GM19467 (cell line): Measurements from ENCODE around the gene PAOX.

Experiments
- ATAC-seq: cut with Tn5 transposase; IDR thresholded peaks from one replicate; pipeline ENCODE4 v1.9.1; 2021; ENCODE audit warnings: mild to moderate bottlenecking, moderate library complexity; ENCODE audit not compliant: unreplicated experiment

The PAOX gene

DNA sequence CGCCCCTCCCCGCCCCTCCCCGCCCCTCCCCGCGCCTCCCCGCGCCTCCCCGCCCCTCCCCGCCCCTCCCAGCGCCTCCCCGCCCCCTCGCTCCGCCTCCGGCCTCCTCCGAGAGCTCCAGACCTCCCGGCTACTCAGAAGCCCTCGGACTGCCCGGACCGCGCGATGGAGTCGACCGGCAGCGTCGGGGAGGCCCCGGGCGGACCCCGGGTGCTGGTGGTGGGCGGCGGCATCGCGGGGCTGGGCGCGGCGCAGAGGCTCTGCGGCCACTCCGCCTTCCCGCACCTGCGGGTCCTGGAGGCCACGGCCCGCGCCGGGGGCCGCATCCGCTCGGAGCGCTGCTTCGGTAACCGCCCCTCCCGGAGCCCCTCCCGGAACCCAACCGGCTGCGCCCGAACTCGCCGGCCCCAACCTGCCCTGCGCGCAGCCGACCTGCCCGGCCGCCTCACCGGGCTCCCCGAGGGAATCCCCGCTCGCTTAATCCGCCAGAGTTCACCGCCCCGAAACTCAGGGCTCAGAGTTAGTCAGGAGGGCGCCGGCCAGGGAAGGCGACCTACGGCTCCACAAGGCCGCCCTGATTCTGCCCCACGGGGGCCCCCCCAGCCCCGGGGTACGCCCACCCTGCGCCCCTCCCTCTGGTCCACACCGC is at the start of gene PAOX:
Gene PAOX, plus strand, starts transcription at position 111 of the 649 bp plus-strand sequence. Its CDS starts 55 bp downstream, at position 166.
- ATAC-seq: peak; percentile 37

DNA sequence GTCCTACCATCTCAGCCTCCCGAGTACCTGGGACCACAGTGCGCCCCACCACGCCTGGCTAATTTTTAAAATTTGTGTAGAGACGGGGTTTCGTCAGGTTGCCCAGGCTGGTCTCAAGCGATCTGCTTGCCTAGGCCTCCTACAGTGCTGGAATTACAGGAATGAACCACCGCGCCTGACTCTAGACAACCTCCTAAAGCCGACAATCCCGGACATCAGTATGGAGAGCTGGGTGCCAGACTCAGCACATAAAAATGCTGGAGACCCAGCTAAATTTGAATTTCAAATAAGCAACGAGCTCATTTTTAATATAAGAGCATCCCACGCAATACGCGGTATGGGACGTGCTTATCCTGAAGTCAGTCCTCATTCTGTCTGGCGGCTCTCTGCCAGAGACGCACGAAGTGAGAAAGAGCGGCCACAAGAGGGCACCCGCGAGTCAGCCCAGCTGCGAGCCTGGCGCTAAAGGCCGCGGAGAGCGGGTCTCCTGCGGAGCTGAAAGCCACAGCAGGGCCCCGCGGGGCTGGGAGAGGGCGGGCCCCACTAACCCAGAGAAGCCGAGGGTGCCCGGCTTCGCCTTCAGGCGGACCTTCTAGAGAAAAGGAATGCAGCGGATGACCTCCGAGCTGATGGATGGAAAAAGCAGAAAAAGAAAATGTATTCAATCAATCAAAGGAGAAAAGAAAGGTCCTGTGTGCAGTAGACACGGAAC is 49.4 kb upstream of the PAOX start:
- peak; percentile 78 for ATAC-seq

DNA sequence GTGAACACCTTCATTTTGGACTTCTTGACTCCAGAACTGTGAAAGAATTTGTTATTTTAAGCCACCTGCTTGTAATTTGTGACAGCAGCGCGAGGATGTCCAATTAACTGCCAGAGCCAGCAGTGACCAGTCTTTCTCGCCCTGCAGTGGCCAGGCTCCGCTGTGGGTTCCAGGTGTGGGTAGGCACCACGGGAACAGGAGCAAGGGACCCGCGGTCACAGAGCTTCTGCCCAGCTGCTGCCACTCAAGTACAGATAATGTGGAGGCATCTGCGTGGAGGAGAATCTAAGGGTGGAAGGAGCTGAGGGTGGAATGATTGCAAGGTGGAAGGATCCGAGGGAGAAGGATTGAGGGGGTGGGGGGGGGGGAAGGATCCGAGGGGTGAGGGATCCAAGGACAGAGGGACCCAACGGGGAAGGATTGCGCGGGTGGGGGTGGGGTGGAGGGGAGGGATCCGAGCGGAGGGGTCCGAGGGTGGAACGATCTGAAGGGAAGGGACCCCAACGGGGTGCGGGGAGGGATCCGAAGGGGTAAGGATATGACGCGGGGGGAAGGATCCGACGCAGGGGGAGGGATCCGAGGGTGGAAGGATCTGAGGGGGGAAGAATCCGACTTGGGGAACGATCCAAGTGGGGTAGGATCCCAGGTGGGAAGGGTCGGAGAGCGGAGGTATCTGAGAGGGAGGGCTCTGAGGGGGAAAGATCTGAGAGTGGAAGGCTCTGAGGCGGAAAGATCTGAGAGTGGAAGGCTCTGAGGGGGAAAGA is 45.9 kb upstream of the PAOX start:
- ATAC-seq: no peak

DNA sequence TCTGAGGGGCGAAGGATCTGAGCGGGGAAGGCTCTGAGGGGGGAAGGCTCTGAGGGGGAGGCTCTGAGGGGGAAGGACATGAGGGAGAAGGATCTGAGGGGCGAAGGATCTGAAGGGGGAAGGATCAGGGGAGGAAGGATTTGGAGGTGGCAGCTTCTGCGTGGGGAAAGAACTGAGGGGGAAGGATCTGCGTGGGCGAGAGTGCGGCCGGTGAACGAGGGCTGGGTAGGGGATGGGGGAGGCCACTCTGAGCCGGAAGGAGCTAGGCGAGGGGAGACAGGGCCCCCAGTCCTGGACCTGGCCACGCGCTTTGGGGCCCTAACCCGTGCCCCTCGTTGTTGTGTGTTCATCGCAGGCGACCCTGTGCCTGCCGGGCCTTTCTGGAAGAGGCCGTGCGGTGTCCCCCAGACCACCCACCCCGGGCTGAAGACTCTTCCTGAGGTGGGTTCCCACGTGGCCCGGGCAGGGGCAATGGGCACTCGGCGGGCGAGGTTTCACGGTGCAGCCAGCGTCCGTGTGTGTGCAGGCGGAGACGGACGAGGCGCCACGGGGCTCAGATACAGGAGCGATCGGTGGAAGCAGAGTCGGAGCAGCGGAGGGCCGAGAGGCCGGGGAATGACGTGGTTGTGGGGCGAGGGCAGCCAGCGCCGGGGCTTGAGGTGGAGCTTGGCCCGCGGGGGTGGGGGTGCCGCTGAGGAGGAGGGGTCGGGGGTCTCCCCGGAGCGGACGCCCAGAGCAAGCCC is 44.4 kb upstream of the PAOX start:
- no peak for ATAC-seq

DNA sequence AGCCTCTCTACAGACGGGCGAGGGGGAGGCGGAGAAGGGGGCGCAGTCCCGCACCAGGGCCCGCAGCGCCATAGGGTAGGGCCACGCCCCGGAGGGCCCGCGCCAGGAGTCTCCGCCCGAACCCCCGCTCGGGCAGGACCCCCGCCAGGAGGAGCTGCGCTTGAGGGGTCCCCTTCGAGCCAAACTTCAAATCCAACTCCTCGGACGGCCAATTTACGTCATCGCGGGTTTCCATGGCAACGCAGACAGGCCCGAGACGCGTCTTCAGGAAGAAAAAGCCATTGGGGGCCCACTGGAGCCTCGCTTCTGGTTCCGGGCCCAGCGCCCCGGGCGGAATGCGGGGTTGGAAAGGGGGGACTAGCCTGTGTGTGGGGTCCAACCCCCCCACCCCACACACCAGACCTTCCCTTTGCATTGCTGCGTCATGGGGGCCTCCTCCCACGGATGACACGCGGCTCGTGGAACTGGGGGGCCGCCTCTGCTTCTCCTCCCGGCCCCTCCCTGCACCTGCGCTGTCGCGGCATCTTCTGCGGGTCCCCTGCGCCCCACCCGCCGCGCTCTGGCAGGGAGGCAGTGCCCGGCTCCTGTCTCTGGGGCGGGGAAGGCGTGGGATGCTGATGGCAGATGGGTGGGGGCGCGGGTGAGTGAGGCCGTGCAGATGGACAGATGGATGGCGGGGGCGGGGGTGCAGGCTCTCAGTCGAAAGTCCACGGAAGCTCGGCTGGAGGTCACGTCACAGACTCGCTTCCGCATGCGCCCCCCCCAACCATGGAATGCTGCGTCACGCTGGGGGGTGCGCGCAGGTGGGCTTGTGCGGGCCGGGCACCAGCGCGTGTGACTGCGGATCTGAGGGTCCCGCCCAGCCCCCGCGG is 43.6 kb upstream of the PAOX start:
- ATAC-seq: no peak

DNA sequence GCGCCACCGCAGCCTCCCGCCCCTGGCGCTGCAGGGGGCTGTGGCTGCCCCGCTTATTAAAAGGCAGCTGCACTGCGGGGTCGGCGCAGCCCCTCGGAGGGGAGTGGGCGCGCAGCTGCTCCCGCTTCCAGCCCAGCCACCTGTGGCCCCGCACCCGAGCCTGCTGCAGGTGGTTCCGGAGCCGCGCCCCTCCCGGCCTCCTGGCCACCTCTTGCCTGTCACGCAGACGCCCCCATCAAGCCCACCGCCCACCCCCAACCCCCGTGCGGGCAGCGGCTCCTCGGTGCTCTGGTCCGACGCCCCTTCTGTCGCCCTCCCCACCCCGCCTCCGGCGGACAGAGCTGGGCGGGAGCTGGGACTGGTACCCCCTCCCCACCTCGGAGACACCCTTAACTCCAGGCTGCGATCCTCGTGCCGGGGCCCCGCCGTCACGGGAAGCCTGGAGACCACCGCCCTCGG is 42.9 kb upstream of the PAOX start:
- ATAC-seq: no peak

DNA sequence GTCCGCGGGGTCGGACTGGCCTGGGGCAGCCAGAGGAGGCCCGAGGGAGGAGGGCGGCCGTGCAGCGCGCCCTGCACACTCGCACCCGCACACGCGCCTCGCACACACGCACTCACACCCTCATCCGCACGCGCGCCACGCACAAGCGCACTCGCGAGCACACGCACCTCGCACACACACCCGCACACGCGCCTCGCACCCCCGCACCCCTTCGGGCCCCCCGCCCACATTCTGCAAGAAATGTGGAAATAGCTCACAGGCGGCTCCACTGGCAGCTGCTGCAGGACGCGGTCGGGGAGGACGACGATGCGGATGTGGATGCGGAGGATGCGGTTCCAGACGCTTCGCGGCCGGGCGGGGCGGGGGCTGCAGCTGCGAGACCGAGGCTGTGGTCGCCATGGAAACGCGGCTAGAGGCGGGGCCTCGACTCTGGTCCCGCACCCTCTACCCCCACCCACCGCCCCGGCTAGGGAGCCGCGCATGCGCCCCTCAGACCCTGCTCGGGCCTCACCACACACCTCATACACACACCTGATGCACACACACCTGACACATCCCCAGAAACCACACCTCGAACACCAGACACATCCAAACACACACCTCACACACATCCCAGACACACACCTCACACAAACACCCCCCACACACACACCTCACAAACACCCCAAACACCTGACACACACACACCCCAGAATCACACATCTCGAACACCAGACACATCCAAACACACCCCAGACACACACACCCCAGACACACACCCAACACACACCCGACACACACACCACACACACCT is 42.3 kb upstream of the PAOX start, which contains the start of gene CALY:
Gene CALY, minus strand, starts transcription at position 320 of the 793 bp plus-strand sequence. CDS start 7,907 bp downstream, outside the sequence.
- no peak for ATAC-seq

DNA sequence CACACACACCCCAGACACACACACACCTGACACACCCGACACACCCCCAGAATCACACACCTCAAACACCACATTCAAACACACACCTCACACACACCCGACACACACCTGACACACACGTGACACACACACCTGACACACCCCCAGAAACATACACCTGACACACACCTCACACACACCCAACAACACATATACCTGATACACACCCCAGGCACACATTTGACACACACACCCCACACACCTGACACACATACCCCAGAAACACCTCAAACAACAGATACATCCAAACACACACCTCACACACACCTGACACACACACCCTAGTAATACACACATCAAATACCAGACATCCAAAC is 41.7 kb upstream of the PAOX start:
- ATAC-seq: no peak

DNA sequence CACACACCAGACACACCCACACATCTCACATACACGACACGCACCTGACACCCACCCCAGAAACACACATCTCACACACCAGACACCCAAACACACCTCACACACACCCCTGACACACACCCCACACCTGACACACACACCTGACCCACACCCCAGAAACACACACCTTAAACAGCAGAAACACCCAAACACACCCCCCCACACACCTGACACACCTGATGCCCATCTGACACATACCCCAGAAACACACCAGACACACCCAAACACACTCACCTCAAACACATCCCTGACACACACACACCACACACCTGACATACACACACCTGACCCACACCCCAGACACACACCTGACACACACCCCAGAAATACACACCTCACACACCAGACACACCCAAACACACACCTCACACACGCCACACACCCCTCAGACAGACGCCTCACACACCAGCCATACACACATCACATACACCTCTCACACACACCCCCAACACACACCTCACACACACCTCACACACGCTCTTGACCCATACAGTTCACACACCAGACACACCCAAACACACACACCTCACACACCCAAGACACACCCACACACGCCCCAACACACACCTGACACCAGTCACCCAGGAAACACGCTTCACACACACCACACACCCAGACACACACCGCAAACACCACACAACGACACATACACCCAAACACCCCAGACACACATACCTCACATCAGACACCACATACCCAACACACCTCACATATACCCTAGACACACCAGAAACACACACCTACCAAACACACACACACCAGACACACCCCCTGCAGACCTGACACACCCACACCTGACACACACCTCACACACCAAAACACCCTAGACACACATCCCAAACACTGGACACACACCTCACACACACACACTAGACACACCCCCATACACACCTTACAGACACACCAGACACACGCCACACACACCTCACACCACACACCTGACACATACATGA is 40.7 kb upstream of the PAOX start:
- no peak for ATAC-seq

DNA sequence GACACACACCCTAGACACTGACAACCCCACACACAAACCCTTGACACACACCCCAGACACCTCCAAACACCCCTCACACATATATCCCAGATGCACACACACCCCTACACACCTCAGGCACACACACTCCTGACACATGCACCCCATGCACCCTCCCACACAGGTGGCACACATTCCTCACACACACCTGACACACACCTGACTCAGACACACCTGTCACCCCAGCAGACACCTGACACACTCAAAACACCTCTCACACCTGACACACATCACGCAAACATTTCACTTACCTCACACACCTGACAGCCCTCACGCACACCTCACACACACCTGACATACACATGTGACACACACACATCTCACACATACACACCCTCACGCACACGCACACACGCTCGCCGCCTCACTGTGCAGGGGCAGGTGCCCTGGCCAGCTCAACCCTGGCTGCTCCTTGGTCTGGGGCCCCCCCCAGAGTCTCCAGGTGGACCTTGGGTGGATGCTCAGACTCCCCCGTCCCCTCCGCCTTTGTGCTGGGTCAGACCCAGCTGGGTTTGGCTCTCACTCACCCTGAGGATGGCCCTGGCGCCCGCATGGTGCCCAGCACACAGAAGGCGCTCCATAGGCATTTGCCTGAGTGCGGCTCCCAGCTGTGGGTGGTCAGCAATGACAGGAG is 39.2 kb upstream of the PAOX start:
- ATAC-seq: no peak

DNA sequence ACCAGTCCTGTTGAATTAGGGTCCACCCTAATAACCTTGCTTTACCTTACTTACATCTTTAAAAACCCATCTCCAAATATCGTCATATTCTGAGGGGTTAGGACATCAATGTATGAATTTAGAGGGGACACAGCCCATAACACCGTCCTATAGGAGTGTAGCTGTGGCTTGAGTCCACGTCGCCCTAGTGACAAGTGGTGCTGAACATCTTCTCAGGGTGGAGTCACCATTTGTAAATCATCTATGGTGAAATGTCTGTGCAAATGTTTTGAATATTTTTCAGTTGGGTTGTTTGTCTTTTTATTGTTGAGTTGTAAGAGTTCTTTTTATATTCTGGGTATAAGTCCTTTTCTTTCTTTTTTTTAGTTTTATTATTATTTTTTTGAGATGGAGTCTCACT is 37.1 kb upstream of the PAOX start:
- no peak for ATAC-seq

DNA sequence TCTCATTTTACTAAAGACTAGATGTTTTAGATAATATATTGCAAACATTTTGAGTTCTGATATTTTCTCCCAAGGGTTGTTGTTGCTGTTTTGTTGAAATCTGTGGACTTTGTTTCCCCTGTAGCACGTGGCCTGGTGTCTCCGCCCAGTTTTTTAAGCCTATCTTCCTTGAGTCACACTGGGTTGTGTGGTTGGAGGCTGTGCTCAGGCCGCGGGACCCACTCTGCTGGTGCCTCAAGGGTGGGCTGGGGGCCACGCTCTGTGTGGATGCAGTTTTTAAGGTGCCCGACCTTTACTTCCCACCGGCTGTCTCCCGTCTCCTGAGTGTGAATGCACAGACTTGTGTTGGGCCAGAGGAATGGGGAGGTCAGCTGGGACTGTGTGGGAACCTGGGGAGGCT is 36.1 kb upstream of the PAOX start:
- no peak for ATAC-seq

DNA sequence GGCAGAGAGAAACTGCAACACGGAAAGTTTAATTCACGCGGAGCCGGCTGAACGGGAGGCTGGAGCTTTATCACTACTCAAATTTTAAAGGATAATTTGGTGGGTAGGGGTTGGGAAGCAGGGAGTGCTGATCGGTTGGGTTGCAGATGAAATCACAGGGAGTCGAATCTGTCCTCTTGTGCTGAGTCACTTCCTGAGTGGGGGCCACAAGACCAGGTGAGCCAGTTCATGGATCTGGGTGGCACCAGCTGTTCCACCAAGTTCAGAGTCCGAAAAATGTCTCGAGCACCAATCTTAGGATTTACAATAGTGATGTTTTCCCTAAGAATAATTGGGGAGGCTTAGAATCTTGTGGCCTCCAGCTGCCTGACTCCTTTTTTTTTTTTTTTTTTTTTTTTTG is 35.5 kb upstream of the PAOX start:
- ATAC-seq: no peak

DNA sequence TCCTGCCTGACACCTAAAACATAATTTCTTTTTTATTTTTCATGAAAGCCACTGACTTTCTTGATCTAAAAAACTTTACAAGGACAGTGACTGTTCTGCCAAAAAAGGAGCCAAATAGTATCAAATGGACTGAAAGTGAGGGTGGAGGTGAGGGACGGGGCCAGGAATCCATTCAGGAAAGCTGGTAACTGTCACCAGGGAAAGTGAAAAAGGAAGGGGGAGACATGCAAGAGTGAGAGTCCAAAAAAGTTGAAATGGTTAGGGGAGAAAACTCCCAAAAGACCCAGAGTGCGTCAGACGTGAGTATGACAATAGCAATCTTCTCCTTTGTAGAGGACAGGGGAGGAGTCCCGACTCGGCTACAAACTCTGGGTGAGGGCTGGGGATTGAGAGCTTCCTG is 34.8 kb upstream of the PAOX start:
- no peak for ATAC-seq

DNA sequence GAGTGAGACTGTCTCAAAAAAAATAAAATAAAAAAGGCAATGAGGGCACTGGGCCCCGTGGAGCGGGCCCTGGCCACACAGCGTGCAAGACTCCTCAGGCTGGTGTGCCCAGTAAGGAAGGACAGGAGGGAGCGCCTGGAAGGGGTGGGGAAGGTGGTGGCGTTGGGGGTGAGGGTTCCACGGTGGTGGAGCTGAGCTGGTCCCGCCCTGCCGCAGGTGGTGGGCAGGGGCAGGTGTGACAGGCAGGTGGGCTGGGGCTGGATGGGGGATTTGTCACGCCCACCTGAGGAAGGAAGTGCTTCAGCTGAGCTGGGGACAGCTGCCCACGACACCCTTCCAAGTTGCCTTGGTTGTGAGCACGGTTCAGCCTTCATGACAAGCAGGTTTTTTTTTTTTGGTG is 32.6 kb upstream of the PAOX start:
- ATAC-seq: no peak

DNA sequence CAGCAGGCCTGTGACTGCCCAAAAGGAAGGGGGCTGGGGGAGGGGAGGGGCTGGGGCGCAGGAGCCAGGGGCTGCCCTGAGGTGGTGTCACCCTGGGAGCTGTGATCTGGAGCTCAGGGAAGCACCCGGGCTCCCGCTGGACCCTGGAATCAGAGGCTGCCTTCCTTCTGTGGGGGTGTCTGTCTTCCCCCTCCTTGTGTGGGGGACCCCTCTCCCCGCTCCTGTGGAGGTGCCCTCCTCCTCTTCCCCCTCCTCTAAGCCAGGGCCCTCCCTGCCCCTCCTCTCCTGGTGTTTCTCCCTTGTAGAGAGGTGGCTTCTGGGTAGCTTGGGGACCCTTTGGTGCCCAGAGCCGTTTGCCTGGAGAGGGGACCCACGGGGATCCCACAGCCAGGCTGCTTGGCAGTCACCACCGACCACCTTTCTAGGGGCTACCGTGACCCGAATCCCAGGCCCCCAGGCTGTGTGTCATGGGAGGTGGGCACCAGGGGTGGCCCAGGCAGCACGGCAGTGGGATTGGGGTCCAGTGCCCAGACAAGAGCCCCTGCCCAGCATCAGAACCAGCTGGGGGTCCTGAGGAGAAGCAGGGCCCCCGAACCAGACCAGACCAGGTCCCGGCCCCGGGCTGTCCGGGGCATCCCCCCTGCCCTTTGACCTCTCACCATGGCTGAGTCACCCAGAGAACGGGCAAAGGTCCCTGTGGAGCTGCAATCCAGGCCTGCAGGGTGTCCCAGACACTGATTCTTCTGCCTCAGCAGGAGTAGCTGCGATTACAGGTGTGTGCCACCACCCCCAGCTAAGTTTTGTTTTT is 31.1 kb upstream of the PAOX start:
- ATAC-seq: no peak

DNA sequence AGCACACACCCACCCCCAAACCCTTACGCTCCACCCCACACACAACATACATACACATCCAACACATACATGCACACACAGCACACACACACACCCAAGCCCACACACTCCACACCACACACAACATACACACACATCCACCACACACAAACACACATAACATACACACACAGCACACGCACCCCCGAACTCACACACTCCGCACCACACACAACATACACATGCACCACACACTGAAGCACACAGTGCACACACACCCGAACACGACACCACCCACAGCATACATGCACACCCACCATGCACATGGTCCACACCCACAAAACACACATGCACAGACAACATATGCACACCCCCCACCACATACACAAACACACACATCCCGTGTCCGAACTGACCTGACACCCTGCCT is 29.9 kb upstream of the PAOX start:
- ATAC-seq: no peak
